Suppressor macrophage treated with lipopolysaccharide for 1 hour (primary cell): ENCODE data around the gene JMJD1C.
"Not testable (repeated sequence)": the region's sequence is repeated elsewhere in the genome, so short reads cannot be mapped to it uniquely, and the experiment has no call there.

ENCODE experiments used
- DNase-seq, 3 donors: peaks; one replicate each; pipeline ENCODE4 v3.0.0-alpha.2; 2020 to 2022

The JMJD1C gene

DNA sequence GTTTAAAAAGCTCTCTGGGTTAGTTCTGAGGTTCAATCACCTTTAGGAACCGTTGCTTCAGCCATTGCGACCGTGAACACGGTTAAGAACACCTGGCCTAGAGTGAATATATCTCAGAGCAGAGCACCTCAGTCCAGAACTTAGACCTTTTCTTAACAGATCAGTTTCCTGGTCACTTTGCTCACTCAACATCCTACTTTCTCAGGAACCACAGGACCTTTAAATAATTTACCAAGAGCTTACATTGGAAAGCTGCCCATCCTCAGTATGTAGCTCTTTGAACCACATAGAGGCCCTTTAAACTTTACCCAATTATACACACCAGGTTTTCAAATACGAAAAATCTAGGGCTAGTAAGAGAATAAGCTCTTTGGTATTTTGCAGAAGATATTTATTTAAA lies 179.4 kb downstream of the JMJD1C start:
- no peak for DNase-seq

GRCh38 chr10:63283901-63284300 lies 181.9 kb downstream of the JMJD1C start:
- not testable (repeated sequence) for DNase-seq

DNA sequence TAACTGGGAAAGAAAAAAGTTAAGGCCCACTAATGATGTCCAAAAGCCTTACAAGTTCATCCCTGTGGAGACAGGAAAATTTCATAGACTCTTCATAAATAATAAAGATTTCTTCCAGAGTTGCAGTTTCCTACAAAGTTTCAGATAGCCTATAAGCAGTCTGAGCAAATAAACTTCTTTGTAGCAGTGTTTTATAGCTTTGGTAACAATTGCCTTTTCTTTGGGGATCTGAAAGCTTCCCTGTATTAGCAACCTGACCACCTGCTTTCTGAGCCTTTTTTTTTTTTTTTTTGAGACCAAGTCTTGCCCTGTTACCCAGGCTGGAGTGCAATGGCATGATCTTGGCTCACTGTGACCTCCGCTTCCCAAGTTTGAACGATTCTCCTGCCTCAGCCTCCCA lies 182.7 kb downstream of the JMJD1C start:
- DNase-seq = no peak

DNA sequence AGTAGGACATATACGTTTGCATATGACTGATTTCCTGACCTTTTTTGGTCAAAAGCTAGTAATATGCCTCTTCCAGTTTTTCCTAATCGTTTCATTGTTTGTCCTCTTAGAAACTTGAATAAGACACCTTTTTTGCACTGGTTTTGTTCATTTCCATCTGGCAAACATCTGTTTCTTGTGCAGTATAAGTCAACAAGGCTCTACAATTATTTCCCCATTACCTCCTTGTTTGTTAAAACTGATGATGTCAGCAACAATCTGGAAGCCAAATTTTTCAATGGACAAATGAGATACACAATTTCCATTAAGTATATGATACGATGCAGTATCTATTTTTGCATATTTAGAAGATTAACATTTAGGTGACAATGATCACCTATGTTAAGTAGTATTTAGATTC lies 183.8 kb downstream of the JMJD1C start:
- DNase-seq = no peak

- DNase-seq = no peak
Measured at GRCh38 chr10:63280386-63280785, 185.4 kb downstream of the JMJD1C start.

DNA sequence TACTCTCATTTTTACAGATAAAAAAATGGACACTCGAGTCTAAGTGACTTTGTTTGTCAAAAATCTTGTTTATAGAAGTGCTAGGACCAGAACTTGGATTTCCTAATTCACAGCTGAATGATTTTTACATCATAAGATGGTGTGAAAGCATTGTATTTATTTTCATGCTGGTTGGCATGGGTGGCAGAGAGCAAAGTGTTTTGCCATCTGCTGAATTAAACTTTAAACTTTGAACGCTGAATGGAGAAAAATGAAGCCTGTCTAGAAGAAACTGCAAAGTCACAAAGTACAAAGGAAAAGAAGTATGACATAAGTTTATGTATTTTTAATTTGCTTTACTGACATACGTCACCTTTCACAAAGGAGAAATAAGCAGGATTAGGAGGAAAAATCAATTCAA lies 190.7 kb downstream of the JMJD1C start:
- DNase-seq = no peak

DNA sequence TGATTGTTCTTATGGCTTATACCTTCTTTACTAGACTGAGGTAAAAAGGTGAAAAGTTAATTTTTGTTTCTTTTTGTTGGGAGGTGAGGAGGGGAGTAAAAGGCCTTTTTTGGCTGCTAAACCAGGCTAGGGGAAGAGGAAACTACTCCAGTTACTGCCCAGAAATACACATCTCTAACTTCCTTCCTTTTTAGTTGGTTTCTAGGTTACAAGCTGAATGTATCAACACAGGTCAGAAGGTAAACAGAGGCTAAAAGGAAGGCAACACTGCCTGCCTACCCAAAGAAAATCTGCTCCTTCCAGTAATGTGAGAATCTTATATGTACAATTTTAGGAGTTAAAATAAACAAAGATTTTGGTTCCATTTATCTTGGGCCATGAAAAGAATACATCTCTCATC lies 192.2 kb downstream of the JMJD1C start:
- DNase-seq = no peak

GRCh38 chr10:63268798-63269503 lies 196.8 kb downstream of the JMJD1C start:
- DNase-seq = peak; percentile 90 to 98 (median 96)

DNA sequence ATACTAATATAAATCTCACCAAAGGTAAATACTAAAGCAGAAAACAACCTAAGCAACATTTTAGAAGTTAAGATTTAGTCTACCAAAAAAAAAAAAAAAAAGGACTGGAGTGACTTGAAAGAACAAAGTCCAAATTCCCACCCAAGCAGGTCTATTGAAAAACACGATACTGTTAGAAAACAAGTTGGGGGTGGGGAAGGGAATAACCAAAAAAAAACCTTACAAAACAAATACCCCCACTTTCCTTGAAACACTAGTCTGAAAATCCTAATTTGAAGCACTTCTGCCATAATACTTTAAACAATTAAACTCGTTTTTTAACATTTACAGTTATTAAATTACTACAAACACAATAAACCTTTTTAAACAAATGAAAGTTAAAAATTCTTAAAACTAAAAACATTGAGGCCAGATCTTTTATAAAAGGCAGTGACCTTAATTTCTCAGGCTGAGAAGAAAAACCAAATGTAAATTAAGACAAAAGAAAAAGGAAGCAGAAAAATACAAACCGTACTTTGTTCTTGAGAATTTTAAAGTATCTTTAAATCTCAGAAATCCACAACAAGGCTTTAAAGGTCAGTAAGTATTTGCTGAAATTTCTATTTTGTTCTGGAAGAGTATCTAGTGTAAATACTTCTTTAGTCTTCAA lies 197.5 kb downstream of the JMJD1C start:
- peak in 2 of 3 donors; percentile 40 to 54 for DNase-seq

GRCh38 chr10:63267414-63268148 lies 198.2 kb downstream of the JMJD1C start:
- peak; percentile 35 to 75 (median 65) for DNase-seq

DNA sequence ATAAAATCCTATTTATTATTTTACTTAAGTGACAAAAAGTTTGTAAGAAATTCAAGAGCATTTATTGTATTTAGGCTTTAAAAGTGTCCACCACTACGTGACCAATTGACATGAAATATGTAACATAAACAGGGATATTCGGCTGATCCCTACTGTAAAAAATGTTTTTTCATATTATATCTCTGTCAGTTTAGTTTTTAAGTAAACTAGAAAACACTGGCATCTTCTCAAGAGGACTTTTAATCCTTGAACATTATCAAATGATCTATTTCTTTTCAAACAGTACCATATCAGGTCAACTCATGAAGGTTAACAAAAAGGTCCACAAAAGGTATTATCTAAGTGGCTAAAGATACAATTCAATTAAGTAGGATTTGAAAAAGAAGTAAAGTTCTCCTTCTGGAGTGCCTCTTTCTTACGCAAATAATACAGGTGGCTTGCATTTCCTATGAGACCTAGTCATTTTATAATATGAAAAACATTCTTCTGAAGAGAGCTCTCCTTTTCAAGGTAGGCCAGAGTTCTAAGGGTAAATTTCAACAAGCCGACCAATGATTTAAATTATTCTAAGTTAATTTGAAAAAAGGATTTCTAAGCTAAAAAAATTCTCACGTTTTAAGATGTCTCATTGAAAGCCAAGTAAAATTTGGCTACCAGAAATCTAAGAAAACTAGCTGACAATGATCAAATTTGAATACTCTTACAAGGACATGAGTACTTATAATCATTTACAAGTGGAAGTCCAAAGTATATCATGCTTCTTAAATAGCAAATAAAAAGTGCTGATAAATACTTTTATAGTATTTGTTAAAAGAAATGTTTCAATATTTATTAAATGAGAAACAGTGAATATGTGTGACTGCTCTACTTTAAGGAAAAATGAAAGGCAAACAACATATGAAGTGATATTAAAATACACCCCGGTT lies 199.1 kb downstream of the JMJD1C start:
- no peak for DNase-seq

- DNase-seq = no peak
Measured at GRCh38 chr10:63265683-63266235, 200.0 kb downstream of the JMJD1C start.

DNA sequence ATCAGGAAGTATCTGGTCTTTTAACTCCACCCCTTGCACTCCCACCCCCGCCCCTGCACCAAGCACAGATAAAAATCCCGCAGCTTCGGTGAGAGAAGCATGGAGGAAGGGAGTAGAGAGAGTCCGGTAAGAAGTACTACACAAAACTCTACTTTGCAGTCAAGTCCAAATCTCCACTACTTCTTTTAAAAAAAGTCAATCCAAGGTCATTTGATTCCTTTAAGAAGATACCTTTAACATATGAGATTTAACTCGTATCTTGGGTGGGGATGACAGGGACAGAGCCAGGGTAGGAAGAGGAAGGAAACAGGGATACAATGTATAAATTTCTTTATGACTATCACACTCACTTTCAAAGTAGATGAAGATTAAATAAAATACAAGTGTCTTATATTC lies 200.6 kb downstream of the JMJD1C start:
- peak; percentile 72 to 80 (median 75) for DNase-seq

- peak in 1 of 3 donors; percentile 18 for DNase-seq
Measured at GRCh38 chr10:63264617-63265221, 201.1 kb downstream of the JMJD1C start.

- no peak for DNase-seq
Measured at GRCh38 chr10:63262430-63263073, 203.2 kb downstream of the JMJD1C start.

DNA sequence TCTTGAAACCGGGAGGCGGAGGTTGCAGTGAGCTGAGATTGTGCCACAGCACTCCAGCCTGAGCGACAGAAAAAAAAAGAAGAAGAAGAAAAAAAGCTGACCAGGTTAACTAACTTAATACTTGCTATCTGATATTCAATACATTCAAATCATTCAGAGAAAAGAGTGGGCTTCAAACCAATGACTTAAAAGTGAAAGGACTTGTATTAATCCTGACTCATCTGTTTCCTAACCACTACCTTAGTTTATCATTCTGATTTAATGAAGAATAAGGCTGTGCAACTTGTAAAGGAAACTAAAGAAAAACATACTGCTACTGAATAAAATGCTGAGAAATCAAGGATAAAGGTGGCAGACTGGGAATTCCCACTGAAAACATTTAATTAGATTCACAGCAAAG lies 204.3 kb downstream of the JMJD1C start:
- peak in 1 of 3 donors; percentile 30 for DNase-seq

GRCh38 chr10:63260860-63261251 lies 204.9 kb downstream of the JMJD1C start:
- peak; percentile 46 to 71 (median 69) for DNase-seq

GRCh38 chr10:63260103-63260859 lies 205.5 kb downstream of the JMJD1C start:
- DNase-seq = no peak

GRCh38 chr10:63258920-63259678 lies 206.7 kb downstream of the JMJD1C start:
- DNase-seq = no peak

GRCh38 chr10:63257778-63258177 lies 208.0 kb downstream of the JMJD1C start:
- DNase-seq = no peak
